Measurements from ENCODE around the gene DLGAP1.
A peak's percentile ranks its signal among the peaks of the same experiment; 100 is the strongest.

The DLGAP1 gene

DNA sequence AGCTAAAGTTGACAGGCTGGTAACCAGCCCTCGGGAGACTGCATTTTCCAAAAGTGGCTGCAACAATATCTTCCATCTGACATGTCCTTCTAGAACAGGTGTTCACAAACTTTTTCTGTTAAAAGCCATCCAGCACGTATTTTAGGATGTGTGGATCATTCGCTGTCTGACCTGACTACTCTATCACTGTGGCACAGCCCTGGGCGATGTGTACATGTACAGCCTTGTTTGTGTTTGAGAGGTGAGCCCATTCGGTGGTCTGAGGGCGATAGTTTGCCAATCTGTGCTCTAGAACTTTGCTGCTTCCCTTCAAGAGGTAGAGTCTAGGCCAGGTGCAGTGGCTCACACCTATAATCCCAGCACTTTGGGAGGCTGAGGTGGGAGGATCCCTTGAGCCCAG, 839.0 kb downstream of the DLGAP1 start:
- Histone ChIP-seq H3K4me3 (ENCODE audit: low read length in 2 of 2) (no peak overlapping the region), H3K27me3 (ENCODE audit: control insufficient read depth in 3 of 3, insufficient read depth in 3 of 3, low read depth in 1 of 3, low read length in 3 of 3) (no peaks in the 10 kb centered on the region), H2BK5ac (ENCODE audit: low read length) (no peak overlapping the region), H3K14ac (ENCODE audit: low read length) (no peak overlapping the region), H3K18ac (ENCODE audit: low read length) (no peak overlapping the region), H3K79me1 (ENCODE audit: low read depth, low read length) (no peaks in the 10 kb centered on the region), H3K9ac (ENCODE audit: low read depth, low read length, poor library complexity) (no peak overlapping the region), H4K91ac (ENCODE audit: low read depth, low read length, poor library complexity) (no peak overlapping the region), H2BK120ac (ENCODE audit: low read depth, low read length) (no peak overlapping the region), H2BK12ac (ENCODE audit: low read length) (no peak overlapping the region), H3K9me3 (replicated peaks in 1 of 2; ENCODE audit: control insufficient read depth in 2 of 2, insufficient read depth in 1 of 2, low read depth in 1 of 2, low read length in 2 of 2) (no peaks in the 10 kb centered on the region), H2BK15ac (ENCODE audit: low read length) (no peak overlapping the region), H3K27ac (replicated peaks; ENCODE audit: low read length) (no peak overlapping the region), H2AFZ (ENCODE audit: low read length) (no peak overlapping the region), H3K4ac (ENCODE audit: low read length) (no peak overlapping the region), H3K36me3 (replicated peaks in 1 of 2; ENCODE audit: control insufficient read depth in 2 of 2, insufficient read depth in 2 of 2, low read length in 2 of 2) (no peaks in the 10 kb centered on the region), H2AK5ac (ENCODE audit: low read depth, low read length) (no peak overlapping the region), H4K8ac (ENCODE audit: low read depth, low read length) (no peak overlapping the region), H3K4me1 (ENCODE audit: control insufficient read depth in 2 of 2, insufficient read depth in 1 of 2, low read depth in 1 of 2, low read length in 2 of 2) (peaks cover 10 to 14% of the 10 kb centered on the region in 2 donors), H3K23ac (ENCODE audit: low read depth, low read length, poor library complexity) (no peak overlapping the region), H3K4me2 (ENCODE audit: insufficient read depth, low read length, poor library complexity, severe bottlenecking) (no peak overlapping the region)
- DNase-seq (ENCODE audit: low spot score) = no peak
- WGBS, 2 donors (ENCODE audit: extremely low coverage in 2 of 2, insufficient read length in 2 of 2, insufficient replicate concordance in 1 of 2) = no CpG with 5 or more reads among the region's 6 CpGs

DNA sequence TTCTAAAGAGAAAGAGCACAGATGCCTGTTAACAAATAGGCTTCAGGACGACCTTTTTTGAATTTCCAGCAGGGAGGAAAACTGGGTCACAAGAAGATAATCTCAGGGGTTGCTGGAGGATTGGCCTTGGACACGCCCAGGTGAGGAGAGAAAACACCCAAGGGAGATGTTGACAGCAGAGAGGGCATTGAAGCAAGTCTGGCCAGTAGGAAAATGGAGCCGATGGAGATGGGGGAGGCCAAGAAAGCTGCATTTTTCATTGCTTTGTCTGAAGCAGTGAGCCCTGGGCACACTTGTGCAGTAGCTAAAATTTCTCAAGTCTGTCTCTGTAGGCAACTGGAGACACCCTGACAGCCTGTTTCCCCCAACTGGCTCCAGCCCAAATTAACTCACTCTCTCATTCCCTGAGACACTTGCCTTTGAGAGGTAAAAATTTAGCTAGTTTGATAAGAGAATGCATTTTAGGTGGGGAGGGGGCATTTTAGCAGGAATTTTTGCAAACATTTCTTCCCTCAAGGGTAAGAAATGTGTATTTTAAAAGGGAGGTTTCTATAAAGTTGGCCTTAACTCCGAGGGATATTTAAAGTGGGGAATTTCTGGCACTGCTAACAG, 839.6 kb downstream of the DLGAP1 start:
- no peaks in the 10 kb centered on the region for H3K27me3 ChIP-seq (ENCODE audit: control insufficient read depth in 3 of 3, insufficient read depth in 3 of 3, low read depth in 1 of 3, low read length in 3 of 3)
- H3K36me3 ChIP-seq (replicated peaks in 1 of 2; ENCODE audit: control insufficient read depth in 2 of 2, insufficient read depth in 2 of 2, low read length in 2 of 2) = no peaks in the 10 kb centered on the region
- H2BK5ac ChIP-seq (ENCODE audit: low read length) = no peak overlapping the region
- H3K18ac ChIP-seq (ENCODE audit: low read length) = no peak overlapping the region
- no peaks in the 10 kb centered on the region for H3K79me1 ChIP-seq (ENCODE audit: low read depth, low read length)
- no peak for DNase-seq (ENCODE audit: low spot score)
- no peak overlapping the region for H2BK15ac ChIP-seq (ENCODE audit: low read length)
- H2BK12ac ChIP-seq (ENCODE audit: low read length) = no peak overlapping the region
- no peak overlapping the region for H2AK5ac ChIP-seq (ENCODE audit: low read depth, low read length)
- WGBS, 2 donors (ENCODE audit: extremely low coverage in 2 of 2, insufficient read length in 2 of 2, insufficient replicate concordance in 1 of 2) = no CpG with 5 or more reads among the region's 4 CpGs
- H4K8ac ChIP-seq (ENCODE audit: low read depth, low read length) = no peak overlapping the region
- H3K23ac ChIP-seq (ENCODE audit: low read depth, low read length, poor library complexity) = no peak overlapping the region
- no peak overlapping the region for H3K4me3 ChIP-seq (ENCODE audit: low read length in 2 of 2)
- H3K4ac ChIP-seq (ENCODE audit: low read length) = no peak overlapping the region
- no peak overlapping the region for H3K4me2 ChIP-seq (ENCODE audit: insufficient read depth, low read length, poor library complexity, severe bottlenecking)
- no peak overlapping the region for H2BK120ac ChIP-seq (ENCODE audit: low read depth, low read length)
- H3K9me3 ChIP-seq (replicated peaks in 1 of 2; ENCODE audit: control insufficient read depth in 2 of 2, insufficient read depth in 1 of 2, low read depth in 1 of 2, low read length in 2 of 2) = no peaks in the 10 kb centered on the region
- H3K14ac ChIP-seq (ENCODE audit: low read length) = no peak overlapping the region
- peak overlapping the region; percentile 69 for H2AFZ ChIP-seq (ENCODE audit: low read length)
- no peak overlapping the region for H4K91ac ChIP-seq (ENCODE audit: low read depth, low read length, poor library complexity)
- no peak overlapping the region for H3K9ac ChIP-seq (ENCODE audit: low read depth, low read length, poor library complexity)
- peaks cover 10 to 17% of the 10 kb centered on the region in 2 donors for H3K4me1 ChIP-seq (ENCODE audit: control insufficient read depth in 2 of 2, insufficient read depth in 1 of 2, low read depth in 1 of 2, low read length in 2 of 2)
- H3K27ac ChIP-seq (replicated peaks; ENCODE audit: low read length) = peak overlapping the region; percentile 13

DNA sequence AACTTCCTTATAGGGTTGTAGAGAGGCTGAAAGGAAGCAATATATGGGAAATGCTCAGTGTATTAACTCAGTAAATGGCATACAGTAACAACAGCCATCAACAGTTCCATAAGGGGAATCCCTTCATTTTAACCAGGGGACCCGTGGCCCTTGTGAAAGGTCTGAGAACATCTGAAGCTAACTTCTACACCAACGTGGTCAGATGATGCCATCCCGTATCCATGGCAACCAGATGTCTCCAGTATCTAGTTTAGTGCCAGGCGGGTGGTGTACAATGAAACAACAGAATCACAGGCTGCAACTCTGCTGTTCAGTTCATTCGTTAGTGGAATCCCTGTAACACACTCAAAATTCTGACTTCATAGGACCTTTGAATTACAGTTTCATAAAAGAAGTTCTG, 842.8 kb downstream of the DLGAP1 start:
- Histone ChIP-seq H3K4me2 (ENCODE audit: insufficient read depth, low read length, poor library complexity, severe bottlenecking) (no peak overlapping the region), H4K8ac (ENCODE audit: low read depth, low read length) (no peak overlapping the region), H4K91ac (ENCODE audit: low read depth, low read length, poor library complexity) (no peak overlapping the region), H3K9me3 (replicated peaks in 1 of 2; ENCODE audit: control insufficient read depth in 2 of 2, insufficient read depth in 1 of 2, low read depth in 1 of 2, low read length in 2 of 2) (no peaks in the 10 kb centered on the region), H2BK120ac (ENCODE audit: low read depth, low read length) (no peak overlapping the region), H3K79me1 (ENCODE audit: low read depth, low read length) (peaks cover 3% of the 10 kb centered on the region), H3K27me3 (ENCODE audit: control insufficient read depth in 3 of 3, insufficient read depth in 3 of 3, low read depth in 1 of 3, low read length in 3 of 3) (no peaks in the 10 kb centered on the region), H2AK5ac (ENCODE audit: low read depth, low read length) (no peak overlapping the region), H3K14ac (ENCODE audit: low read length) (no peak overlapping the region), H3K9ac (ENCODE audit: low read depth, low read length, poor library complexity) (no peak overlapping the region), H2BK12ac (ENCODE audit: low read length) (no peak overlapping the region), H3K4ac (ENCODE audit: low read length) (no peak overlapping the region), H2BK5ac (ENCODE audit: low read length) (no peak overlapping the region), H2AFZ (ENCODE audit: low read length) (no peak overlapping the region), H3K4me1 (ENCODE audit: control insufficient read depth in 2 of 2, insufficient read depth in 1 of 2, low read depth in 1 of 2, low read length in 2 of 2) (peaks cover 12 to 18% of the 10 kb centered on the region in 2 donors), H3K27ac (replicated peaks; ENCODE audit: low read length) (no peak overlapping the region), H3K23ac (ENCODE audit: low read depth, low read length, poor library complexity) (no peak overlapping the region), H3K4me3 (ENCODE audit: low read length in 2 of 2) (no peak overlapping the region), H2BK15ac (ENCODE audit: low read length) (no peak overlapping the region), H3K36me3 (replicated peaks in 1 of 2; ENCODE audit: control insufficient read depth in 2 of 2, insufficient read depth in 2 of 2, low read length in 2 of 2) (peaks cover 0 to 14% of the 10 kb centered on the region in 2 donors), H3K18ac (ENCODE audit: low read length) (no peak overlapping the region)
- WGBS, 2 donors (ENCODE audit: extremely low coverage in 2 of 2, insufficient read length in 2 of 2, insufficient replicate concordance in 1 of 2) = no CpG with 5 or more reads among the region's 5 CpGs
- DNase-seq (ENCODE audit: low spot score) = no peak

DNA sequence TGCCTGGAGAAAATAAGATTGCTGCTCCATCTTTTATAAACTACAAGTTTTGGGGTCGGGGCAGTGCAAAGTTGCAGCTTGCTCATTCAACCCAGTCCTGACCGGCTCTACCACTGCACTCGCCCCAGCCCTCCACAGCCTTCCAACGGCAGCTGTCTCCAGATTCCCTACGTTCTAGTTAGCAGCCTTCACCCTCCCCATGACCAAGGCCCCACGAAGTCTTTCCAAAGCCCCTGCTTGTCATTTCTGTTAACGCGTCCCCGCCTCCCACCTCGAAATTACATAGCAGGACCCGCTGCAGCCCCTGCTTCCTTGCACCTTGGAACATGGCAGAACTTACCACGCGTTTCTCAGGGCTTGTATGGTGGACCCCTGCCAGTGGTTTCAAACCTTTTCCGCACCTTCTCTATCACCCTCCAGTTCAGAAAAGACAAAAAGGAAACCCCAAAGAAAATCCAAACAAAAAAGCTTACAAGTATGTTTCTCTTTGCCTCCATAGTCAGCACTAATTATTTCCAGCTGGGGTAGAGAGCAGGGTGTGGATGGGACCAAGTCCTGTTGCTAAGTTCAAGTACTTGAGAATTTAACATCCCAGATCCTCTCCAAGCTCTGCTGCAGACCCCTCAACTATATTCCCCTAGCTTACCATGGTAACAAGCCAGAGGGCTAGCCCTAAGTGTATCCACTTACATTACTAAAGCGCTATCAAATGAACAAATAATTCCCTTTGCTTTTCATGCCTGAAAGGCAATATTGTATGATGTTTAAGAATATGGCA, 843.6 kb downstream of the DLGAP1 start:
- H3K9me3 ChIP-seq (replicated peaks in 1 of 2; ENCODE audit: control insufficient read depth in 2 of 2, insufficient read depth in 1 of 2, low read depth in 1 of 2, low read length in 2 of 2) = no peaks in the 10 kb centered on the region
- no peak overlapping the region for H3K27ac ChIP-seq (replicated peaks; ENCODE audit: low read length)
- H3K4me3 ChIP-seq (ENCODE audit: low read length in 2 of 2) = no peak overlapping the region
- H3K79me1 ChIP-seq (ENCODE audit: low read depth, low read length) = peaks cover 3% of the 10 kb centered on the region
- H2BK5ac ChIP-seq (ENCODE audit: low read length) = no peak overlapping the region
- no peak overlapping the region for H4K91ac ChIP-seq (ENCODE audit: low read depth, low read length, poor library complexity)
- H3K4me1 ChIP-seq (ENCODE audit: control insufficient read depth in 2 of 2, insufficient read depth in 1 of 2, low read depth in 1 of 2, low read length in 2 of 2) = peaks cover 12 to 22% of the 10 kb centered on the region in 2 donors
- H3K27me3 ChIP-seq (ENCODE audit: control insufficient read depth in 3 of 3, insufficient read depth in 3 of 3, low read depth in 1 of 3, low read length in 3 of 3) = no peaks in the 10 kb centered on the region
- no peak overlapping the region for H3K4me2 ChIP-seq (ENCODE audit: insufficient read depth, low read length, poor library complexity, severe bottlenecking)
- H4K8ac ChIP-seq (ENCODE audit: low read depth, low read length) = no peak overlapping the region
- no peak overlapping the region for H2BK120ac ChIP-seq (ENCODE audit: low read depth, low read length)
- DNase-seq (ENCODE audit: low spot score) = no peak
- no CpG with 5 or more reads among the region's 15 CpGs for WGBS, 2 donors (ENCODE audit: extremely low coverage in 2 of 2, insufficient read length in 2 of 2, insufficient replicate concordance in 1 of 2)
- peak overlapping the region; percentile 62 for H3K18ac ChIP-seq (ENCODE audit: low read length)
- H2BK15ac ChIP-seq (ENCODE audit: low read length) = no peak overlapping the region
- no peak overlapping the region for H2AFZ ChIP-seq (ENCODE audit: low read length)
- H2BK12ac ChIP-seq (ENCODE audit: low read length) = no peak overlapping the region
- peak overlapping the region; percentile 68 for H3K23ac ChIP-seq (ENCODE audit: low read depth, low read length, poor library complexity)
- no peak overlapping the region for H3K9ac ChIP-seq (ENCODE audit: low read depth, low read length, poor library complexity)
- H3K14ac ChIP-seq (ENCODE audit: low read length) = no peak overlapping the region
- H3K4ac ChIP-seq (ENCODE audit: low read length) = no peak overlapping the region
- H2AK5ac ChIP-seq (ENCODE audit: low read depth, low read length) = no peak overlapping the region
- peaks cover 0 to 15% of the 10 kb centered on the region in 2 donors for H3K36me3 ChIP-seq (replicated peaks in 1 of 2; ENCODE audit: control insufficient read depth in 2 of 2, insufficient read depth in 2 of 2, low read length in 2 of 2)

All from neuronal stem cell (in vitro differentiated cells).